VCaP (cell line): ENCODE results near the gene DCHS1.

Source experiments
- H3K27ac ChIP-seq: fragments of 450-650 bp; 2 replicates; pipeline ENCODE4 v1.5.1; 2017
- TF ChIP-seq, protein P1 (sequence below): fragments of 450-650 bp; conservative IDR thresholded peaks from 2 replicates; pipeline ENCODE4 v1.5.1; 2017; ENCODE audit warnings: mild to moderate bottlenecking, moderate library complexity

The DCHS1 gene

DNA sequence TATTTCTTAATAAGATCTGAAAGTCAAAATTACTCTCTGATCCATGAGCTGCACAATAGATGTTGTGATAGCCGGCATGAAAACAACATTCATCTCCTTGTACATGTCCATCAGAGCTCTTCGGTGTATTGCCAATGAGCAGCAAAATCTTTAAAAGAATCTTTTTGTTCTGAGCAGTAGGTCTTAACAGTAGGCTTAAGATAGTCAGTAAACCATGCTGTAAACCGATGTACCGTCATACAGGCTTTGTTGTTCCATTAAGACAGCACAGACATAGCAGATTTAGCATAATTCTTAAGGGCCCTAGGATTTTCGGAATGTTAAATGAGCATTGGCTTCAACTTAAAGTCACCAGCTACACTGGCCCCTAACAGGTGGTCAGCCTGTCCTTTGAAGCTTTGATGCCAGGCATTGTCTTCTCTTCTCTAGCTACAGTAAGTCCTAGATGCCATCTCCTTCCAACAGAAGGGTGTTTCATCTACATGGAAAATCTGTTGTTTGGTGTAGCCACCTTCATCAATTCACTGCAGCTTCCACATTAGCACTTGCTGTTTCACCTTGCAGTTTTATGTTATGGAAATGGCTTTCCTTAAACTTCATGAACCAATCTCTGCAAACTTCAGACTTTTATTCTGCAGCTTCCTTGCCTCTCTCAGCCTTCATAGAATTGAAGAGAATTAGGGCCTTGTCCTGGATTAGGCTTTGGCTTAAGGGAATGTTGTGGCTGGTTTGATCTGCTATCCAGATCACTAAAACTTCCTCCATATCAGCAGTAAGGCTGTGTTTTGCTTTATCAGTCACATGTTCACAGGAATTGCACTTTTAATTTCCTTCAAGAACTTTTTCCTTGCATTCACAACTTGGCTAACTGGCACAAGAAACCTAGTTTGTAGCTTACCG, 80.5 kb downstream of the DCHS1 start:
- H3K27ac ChIP-seq = no peak overlapping the region
- TF ChIP-seq, protein P1, sequence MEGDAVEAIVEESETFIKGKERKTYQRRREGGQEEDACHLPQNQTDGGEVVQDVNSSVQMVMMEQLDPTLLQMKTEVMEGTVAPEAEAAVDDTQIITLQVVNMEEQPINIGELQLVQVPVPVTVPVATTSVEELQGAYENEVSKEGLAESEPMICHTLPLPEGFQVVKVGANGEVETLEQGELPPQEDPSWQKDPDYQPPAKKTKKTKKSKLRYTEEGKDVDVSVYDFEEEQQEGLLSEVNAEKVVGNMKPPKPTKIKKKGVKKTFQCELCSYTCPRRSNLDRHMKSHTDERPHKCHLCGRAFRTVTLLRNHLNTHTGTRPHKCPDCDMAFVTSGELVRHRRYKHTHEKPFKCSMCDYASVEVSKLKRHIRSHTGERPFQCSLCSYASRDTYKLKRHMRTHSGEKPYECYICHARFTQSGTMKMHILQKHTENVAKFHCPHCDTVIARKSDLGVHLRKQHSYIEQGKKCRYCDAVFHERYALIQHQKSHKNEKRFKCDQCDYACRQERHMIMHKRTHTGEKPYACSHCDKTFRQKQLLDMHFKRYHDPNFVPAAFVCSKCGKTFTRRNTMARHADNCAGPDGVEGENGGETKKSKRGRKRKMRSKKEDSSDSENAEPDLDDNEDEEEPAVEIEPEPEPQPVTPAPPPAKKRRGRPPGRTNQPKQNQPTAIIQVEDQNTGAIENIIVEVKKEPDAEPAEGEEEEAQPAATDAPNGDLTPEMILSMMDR = no peak

DNA sequence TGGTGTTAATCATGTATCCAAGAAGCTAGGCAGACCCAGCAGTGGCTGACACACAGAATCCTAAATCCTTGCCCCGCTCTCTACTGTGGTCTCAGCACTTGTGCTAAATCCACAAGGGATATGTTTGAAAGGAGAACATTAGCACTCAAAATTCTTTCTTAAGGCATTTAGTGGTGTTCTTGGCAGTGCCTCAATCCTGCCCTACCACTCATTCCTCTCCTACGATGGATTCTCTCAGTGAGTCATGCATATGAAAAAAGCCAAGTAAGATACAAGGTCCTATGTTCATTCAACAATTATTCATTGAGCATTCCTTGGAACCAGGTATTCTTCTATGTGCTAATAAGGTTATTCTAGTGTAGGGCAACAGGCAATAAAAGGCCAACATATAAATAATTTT, 83.4 kb downstream of the DCHS1 start:
- TF ChIP-seq, protein P1 = no peak
- H3K27ac ChIP-seq = no peak overlapping the region

GRCh38 chr11:6571434-6572008, 84.1 kb downstream of the DCHS1 start:
- TF ChIP-seq, protein P1 = no peak
- no peak overlapping the region for H3K27ac ChIP-seq
